ENCODE measurements around the gene COL11A2. TPM values are rescaled to one million over a fixed set of nuclear protein-coding genes. Genes with fewer than 3 reads are reported as not detected.

The COL11A2 gene
- total RNA-seq, 1 experiment from 2014 or later: 3.7 TPM

DNA sequence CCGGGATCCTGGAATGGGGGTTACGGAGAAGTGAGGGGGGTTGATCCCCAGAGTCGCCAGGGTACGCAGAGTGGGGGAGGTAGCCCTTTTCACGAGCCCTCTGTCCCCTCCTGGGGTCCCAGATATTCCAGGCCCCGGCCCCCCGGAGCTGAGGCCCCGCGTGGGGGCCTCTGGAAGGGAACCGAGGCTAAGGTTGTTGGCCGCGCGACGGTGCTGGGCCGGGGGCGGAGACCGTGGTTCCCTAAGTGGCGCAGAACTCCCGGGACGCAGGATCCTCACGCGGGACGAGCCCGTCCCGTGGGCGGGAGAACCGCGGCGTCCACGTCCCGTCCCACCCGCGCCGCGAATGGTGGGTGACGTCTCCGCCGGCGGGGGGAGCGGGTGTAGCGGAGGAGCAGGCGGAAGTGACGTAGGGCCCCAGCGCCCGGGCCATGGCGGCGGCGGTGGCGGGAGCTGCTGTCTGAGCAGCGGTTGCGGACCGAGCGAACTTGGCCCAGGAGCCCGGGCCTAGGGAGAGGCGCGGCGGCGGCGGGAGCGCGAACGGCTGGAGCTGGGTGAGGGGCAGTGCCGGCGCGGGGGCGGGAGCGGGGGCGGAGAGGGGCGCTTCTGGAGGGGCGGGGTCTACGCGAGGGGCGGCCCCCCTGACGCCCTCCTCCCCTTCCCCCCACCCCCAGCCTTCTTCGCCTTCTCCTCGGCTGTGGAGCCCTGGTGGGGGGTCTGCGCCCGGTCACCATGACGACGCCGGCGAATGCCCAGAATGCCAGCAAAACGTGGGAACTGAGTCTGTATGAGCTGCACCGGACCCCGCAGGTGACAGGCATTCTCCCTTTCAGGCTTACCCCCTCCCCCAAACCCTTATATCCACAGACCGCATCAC, 16.1 kb upstream of the COL11A2 start, which contains the start of gene RING1 (continued):
- TF ChIP-seq, protein P1, sequence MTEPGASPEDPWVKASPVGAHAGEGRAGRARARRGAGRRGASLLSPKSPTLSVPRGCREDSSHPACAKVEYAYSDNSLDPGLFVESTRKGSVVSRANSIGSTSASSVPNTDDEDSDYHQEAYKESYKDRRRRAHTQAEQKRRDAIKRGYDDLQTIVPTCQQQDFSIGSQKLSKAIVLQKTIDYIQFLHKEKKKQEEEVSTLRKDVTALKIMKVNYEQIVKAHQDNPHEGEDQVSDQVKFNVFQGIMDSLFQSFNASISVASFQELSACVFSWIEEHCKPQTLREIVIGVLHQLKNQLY (CRISPR knock-in tag; IDR thresholded peaks at IDR 0.05): no peak
- no peak for TF ChIP-seq NR3C1 (CRISPR knock-in tag; conservative IDR thresholded peaks at IDR 0.05; ENCODE audit: low read depth)
- 0 out of 2 replicates have a peak, but pooled peaks have one; percentile 42 for TF ChIP-seq ETV6 (CRISPR knock-in tag; IDR thresholded peaks at IDR 0.05)
- peak; percentile 85; the same call in 1 of the 2 replicates for TF ChIP-seq GABPB1 (CRISPR knock-in tag; IDR thresholded peaks at IDR 0.05)
- TF ChIP-seq TEAD4 (CRISPR knock-in tag; IDR thresholded peaks at IDR 0.05): no peak
- TF ChIP-seq GTF2I (CRISPR knock-in tag; conservative IDR thresholded peaks at IDR 0.05): no peak

DNA sequence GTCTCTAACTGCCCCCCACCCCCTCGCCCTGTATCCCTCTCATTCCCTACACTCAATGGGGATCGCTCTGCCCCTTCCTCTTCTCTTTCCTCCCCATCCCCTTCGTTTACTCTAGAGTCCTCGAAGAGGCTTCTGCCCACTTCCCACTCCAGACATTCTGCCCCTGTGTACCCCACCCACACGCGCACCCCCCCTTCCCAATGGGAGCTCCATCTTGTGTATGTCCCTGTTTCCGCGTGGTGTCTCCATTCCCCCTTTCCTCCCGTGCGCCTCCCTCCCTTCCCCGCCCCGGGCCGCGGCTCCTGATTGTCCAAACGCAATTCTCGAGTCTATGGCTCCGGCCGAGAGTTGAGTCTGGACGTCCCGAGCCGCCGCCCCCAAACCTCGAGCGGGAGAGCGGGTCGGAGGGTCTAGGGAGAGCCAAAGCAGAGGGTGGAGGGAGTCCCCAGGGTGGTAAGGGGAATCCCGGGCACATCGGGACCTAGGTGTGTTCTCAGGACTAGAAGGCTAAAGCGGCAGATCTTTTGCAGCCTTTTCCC, 15.4 kb upstream of the COL11A2 start:
- peaks cover 49% of the 10 kb centered on the region for H3K4me1 Mint-ChIP-seq
- no peaks in the 10 kb centered on the region for H3K9me3 Mint-ChIP-seq
- H3K27ac Mint-ChIP-seq: peak overlapping the region; percentile 45; the same call in 1 of the 2 replicates
- ChIA-PET POLR2A (interaction anchor here (1.1 to 1.8 kb wide), 3 partner anchors 8 to 236 kb away, joined by 5 to 6 read pairs (median 6); partner anchors contain the start of genes RPS18 and VPS52), CTCF (interaction anchor here (1.0 to 5.7 kb wide), 5 partner anchors 14 to 223 kb away, joined by 4 to 83 read pairs (median 4); no protein-coding TSS in a partner anchor)
- TF ChIP-seq, protein P2, sequence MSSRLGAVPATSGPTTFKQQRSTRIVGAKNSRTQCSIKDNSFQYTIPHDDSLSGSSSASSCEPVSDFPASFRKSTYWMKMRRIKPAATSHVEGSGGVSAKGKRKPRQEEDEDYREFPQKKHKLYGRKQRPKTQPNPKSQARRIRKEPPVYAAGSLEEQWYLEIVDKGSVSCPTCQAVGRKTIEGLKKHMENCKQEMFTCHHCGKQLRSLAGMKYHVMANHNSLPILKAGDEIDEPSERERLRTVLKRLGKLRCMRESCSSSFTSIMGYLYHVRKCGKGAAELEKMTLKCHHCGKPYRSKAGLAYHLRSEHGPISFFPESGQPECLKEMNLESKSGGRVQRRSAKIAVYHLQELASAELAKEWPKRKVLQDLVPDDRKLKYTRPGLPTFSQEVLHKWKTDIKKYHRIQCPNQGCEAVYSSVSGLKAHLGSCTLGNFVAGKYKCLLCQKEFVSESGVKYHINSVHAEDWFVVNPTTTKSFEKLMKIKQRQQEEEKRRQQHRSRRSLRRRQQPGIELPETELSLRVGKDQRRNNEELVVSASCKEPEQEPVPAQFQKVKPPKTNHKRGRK (CRISPR knock-in tag; IDR thresholded peaks at IDR 0.05; ENCODE audit: borderline replicate concordance): no peak
- no peak for TF ChIP-seq ZNF317 (CRISPR knock-in tag; IDR thresholded peaks at IDR 0.05; ENCODE audit: borderline replicate concordance, low read depth)
- no peak for TF ChIP-seq SMAD3 (CRISPR knock-in tag; IDR thresholded peaks at IDR 0.05; ENCODE audit: borderline replicate concordance)
- no peak for TF ChIP-seq ZNF423 (CRISPR knock-in tag; IDR thresholded peaks at IDR 0.05)
- TF ChIP-seq CREB1 (CRISPR knock-in tag; IDR thresholded peaks at IDR 0.05): no peak
- TF ChIP-seq ZNF263 (CRISPR knock-in tag; IDR thresholded peaks at IDR 0.05; ENCODE audit: low read depth): no peak
- peaks cover 24% of the 10 kb centered on the region for H3K36me3 Mint-ChIP-seq
- no peak for ATAC-seq
- peak overlapping the region; percentile 90 for H3K4me3 Mint-ChIP-seq
- H3K27me3 Mint-ChIP-seq (ENCODE audit: low read depth): peaks cover 36% of the 10 kb centered on the region
- peak; percentile 46 for DNase-seq (ENCODE audit: low spot score)

DNA sequence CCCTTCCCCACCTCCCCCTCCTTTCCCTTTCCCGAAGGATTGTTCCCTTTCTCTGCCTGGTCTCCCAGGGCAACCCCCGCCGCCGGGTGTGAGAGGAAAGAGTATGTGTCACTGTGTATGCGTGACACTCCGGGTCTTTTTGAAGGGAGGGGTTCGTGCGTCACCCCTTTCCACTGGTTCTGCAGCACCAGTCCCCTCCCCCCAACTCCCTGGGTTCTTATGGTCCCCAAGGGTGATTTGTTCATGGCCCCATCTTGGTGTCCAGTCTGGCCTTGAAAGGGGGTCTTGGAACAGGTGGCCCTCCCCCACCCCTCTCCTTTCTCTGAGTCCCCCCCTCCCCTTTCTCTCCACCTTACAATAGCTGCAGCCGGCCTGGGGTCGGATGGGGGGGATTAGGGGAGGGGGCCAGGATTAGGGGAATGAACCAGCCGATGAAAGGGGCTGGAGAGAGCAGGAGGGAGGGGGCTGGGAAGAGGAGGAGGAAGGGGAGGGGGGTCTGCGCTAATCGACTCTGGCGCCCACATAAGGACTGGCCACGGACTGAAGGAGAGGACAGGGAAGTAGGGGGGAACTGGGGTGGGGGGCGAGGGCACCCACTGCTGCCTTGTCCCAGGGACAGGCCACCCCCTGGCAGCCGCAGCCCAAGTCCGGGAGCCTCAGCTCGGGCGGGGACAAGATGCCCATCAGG, 14.7 kb upstream of the COL11A2 start:
- ATAC-seq: no peak
- CTCF ChIA-PET: no interaction called here
- Mint-ChIP-seq H3K9me3 (no peaks in the 10 kb centered on the region), H3K36me3 (peaks cover 30% of the 10 kb centered on the region), H3K4me1 (peaks cover 48% of the 10 kb centered on the region), H3K27ac (no peak overlapping the region), H3K27me3 (ENCODE audit: low read depth) (peaks cover 30% of the 10 kb centered on the region), H3K4me3 (peak overlapping the region; percentile 90)
- POLR2A ChIA-PET: no interaction called here
- no peak for DNase-seq (ENCODE audit: low spot score)
- TF ChIP-seq CREB1 (CRISPR knock-in tag; IDR thresholded peaks at IDR 0.05) (no peak), KAT7 (CRISPR knock-in tag; IDR thresholded peaks at IDR 0.05; ENCODE audit: borderline replicate concordance) (no peak), FOXK1 (CRISPR knock-in tag; IDR thresholded peaks at IDR 0.05) (no peak)
- TF ChIP-seq, protein P3, sequence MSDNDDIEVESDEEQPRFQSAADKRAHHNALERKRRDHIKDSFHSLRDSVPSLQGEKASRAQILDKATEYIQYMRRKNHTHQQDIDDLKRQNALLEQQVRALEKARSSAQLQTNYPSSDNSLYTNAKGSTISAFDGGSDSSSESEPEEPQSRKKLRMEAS (CRISPR knock-in tag; IDR thresholded peaks at IDR 0.05): no peak
